ENCODE results near the gene DLX6.

- no peak for TF ChIP-seq CTCF (IDR thresholded peaks at IDR 0.05 in 4 of 5, conservative IDR thresholded peaks at IDR 0.05 in 1 of 5)
- TF ChIP-seq POLR2A (IDR thresholded peaks at IDR 0.05) = no peak
These were observed 16.0 kb upstream of the DLX6 start for GRCh38 chr7:96989241-96989858.
